IPS-15b (cell line): ENCODE data around the gene AK1.
"Not testable (repeated sequence)": the region's sequence is repeated elsewhere in the genome, so short reads cannot be mapped to it uniquely, and the experiment has no call there.

ENCODE experiments used
- H3K27me3 ChIP-seq: one replicate; pipeline ENCODE4 v1.6.1; 2013; ENCODE audit warnings: low read length; ENCODE audit not compliant: control insufficient read depth, insufficient read depth
- H3K36me3 ChIP-seq: one replicate; pipeline ENCODE4 v1.6.1; 2013; ENCODE audit warnings: low read length; ENCODE audit not compliant: control insufficient read depth, insufficient read depth
- H3K4me1 ChIP-seq: one replicate; pipeline ENCODE4 v1.6.1; 2013; ENCODE audit warnings: mild to moderate bottlenecking, low read length; ENCODE audit not compliant: control insufficient read depth, insufficient read depth
- H3K4me3 ChIP-seq: one replicate; pipeline ENCODE4 v1.5.1; 2013; ENCODE audit warnings: low read depth, low read length
- H3K9ac ChIP-seq: one replicate; pipeline ENCODE4 v1.6.1; 2013; ENCODE audit warnings: low read depth, mild to moderate bottlenecking, low read length
- H3K9me3 ChIP-seq: one replicate; pipeline ENCODE4 v1.6.1; 2013; ENCODE audit warnings: mild to moderate bottlenecking, low read length; ENCODE audit not compliant: control insufficient read depth, insufficient read depth

Gene AK1

DNA sequence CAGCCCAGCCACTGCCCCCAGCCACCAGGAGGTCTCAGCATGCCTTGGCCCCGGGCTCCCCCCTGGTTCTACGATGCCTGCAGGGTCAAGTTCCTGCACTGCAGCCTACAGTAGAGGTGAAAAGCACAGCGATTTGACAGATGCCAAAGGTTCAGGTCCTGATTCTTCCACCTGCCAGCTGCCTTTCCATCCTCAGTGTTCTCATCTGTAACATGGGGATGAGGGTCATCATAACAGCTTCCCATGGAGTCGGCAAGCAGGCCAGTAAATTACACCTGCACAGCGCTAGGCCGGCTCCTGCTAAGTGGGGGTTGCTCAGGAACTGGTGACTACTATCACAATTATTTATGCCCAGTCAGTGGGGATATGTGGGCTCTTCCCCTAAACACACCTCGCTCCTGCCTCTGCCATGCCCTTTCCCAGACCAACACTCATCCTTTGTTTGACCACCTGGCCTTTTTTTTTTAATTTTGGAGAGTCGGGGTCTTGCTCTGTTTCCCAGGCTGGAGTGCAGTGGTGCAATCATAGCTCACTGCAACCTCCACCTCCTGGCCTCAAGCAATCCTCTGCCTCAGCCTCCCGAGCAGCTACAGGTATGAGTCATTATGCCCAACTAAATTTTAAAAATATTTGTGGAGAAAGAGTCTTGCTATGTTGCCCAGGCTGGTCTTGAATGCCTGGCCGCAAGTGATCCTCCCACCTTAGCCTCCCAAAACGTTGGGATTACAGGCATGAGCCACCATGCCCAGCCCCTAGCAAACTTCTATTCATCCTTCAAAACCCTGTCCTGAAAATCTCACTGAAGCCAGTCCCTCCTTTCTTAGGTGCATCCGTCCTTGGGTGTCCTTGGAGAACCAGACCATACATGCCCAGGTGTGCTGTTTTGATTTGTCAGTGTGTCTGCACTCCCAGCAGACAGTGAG lies 29.4 kb downstream of the AK1 start:
- no peaks in the 10 kb centered on the region for H3K27me3 ChIP-seq
- no peak overlapping the region for H3K4me3 ChIP-seq
- peaks cover 7% of the 10 kb centered on the region for H3K9me3 ChIP-seq
- no peak overlapping the region for H3K9ac ChIP-seq
- no peaks in the 10 kb centered on the region for H3K4me1 ChIP-seq
- H3K36me3 ChIP-seq = no peaks in the 10 kb centered on the region

DNA sequence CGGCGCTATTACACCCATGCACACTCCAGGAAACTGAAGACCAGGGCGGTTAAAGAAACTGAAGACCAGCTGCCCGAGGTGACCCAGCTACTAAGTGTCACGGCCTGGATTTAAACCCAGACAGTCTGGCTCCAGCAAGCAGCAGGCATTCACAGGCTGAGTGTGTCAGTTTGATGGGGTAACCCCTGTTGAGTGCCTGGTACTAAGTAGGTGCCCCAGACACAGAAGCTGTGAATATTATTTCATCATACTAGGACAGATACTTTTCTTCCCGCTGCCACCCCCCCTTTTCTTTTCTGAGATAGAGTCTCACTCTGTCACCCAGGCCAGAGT lies 30.3 kb downstream of the AK1 start:
- H3K27me3 ChIP-seq = no peaks in the 10 kb centered on the region
- no peaks in the 10 kb centered on the region for H3K36me3 ChIP-seq
- H3K4me1 ChIP-seq = no peaks in the 10 kb centered on the region
- peaks cover 7% of the 10 kb centered on the region for H3K9me3 ChIP-seq
- H3K9ac ChIP-seq = no peak overlapping the region
- H3K4me3 ChIP-seq = no peak overlapping the region

DNA sequence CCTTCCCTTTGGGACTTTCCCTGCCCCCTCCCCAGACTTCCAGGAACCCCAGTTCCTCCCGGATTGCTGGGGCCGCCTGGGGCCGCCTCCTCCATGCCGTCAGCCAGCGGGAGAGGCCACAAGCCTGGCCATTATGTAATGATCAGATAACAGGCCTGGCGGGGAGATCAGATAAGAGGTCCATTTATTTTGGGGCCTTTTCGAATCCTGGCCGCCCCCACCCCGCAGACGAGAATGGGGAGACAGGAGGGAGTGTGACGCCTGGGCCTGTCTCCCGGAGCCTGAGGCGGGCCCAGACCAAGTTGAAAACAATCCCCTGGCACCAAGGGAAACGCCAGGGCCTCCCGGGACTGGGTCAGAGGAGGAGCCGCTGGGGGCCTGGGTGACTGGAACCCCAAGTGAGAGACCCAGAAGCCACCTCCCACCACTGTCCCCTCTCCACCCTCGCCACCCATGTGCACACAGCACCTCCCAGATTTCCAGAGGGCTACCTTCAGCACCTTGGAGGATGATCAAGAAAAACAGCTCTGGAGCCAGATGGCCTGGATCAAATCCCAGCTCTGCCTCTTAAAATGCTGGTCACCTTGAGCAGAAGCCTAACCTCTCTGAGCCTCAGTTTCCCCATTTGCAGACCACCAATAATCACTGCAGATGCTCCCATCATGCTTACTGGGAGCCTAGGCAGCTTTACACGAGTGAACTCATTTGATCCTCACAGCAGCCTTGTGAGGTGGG lies 30.9 kb downstream of the AK1 start:
- Histone ChIP-seq H3K9me3 (peaks cover 7% of the 10 kb centered on the region), H3K9ac (no peak overlapping the region), H3K4me3 (no peak overlapping the region), H3K36me3 (no peaks in the 10 kb centered on the region), H3K27me3 (no peaks in the 10 kb centered on the region), H3K4me1 (no peaks in the 10 kb centered on the region)

DNA sequence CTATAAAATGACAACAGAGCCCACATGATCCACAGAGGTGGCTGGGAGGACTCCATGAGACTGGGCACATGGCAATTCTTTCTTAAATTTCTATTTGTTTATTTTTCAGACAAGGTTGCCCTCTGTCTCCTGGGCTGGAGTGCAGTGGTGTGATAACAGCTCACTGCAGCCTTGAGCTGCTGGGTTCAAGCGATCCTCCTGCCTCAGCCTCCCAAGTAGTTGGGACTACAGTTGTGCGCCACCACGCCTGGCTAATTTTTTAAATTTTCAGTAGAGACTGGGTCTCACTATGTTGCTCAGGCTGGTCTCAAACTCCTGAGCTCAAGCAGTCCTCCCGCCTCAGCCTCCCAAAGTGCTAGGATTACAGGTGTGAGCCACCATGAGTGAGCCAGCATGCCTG lies 31.9 kb downstream of the AK1 start:
- not testable (repeated sequence) for H3K9ac ChIP-seq, H3K4me3 ChIP-seq, H3K36me3 ChIP-seq, H3K27me3 ChIP-seq, H3K9me3 ChIP-seq, H3K4me1 ChIP-seq

DNA sequence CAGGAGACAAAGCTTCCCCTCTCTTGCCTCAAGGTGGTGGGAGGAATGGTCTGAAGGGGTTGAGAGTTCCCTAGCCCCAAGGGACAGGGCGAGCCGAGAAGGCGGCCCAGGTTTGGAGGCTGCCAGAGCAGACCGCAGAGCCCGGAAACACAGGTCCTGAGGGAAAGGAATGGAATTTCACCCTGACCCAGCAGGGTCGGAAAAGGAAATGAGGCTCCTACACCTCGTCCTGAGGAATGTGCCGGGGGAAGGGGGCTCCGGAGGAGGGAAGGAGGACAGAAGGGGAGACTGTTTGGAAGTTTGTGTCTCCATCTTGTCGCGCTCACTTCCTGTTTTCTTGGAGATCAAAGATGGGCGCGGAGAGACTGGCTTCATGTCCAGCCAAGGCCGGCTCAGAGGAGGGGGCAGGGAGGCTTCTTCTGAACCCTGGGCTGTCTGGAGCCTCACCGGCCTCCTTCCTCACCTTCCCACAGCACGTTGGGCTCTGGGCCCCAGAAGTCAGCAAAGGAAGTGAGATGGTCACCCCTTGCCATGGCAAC lies 32.6 kb downstream of the AK1 start:
- H3K27me3 ChIP-seq = no peaks in the 10 kb centered on the region
- H3K4me1 ChIP-seq = no peaks in the 10 kb centered on the region
- H3K9ac ChIP-seq = no peak overlapping the region
- no peak overlapping the region for H3K4me3 ChIP-seq
- no peaks in the 10 kb centered on the region for H3K36me3 ChIP-seq
- H3K9me3 ChIP-seq = peaks cover 7% of the 10 kb centered on the region

DNA sequence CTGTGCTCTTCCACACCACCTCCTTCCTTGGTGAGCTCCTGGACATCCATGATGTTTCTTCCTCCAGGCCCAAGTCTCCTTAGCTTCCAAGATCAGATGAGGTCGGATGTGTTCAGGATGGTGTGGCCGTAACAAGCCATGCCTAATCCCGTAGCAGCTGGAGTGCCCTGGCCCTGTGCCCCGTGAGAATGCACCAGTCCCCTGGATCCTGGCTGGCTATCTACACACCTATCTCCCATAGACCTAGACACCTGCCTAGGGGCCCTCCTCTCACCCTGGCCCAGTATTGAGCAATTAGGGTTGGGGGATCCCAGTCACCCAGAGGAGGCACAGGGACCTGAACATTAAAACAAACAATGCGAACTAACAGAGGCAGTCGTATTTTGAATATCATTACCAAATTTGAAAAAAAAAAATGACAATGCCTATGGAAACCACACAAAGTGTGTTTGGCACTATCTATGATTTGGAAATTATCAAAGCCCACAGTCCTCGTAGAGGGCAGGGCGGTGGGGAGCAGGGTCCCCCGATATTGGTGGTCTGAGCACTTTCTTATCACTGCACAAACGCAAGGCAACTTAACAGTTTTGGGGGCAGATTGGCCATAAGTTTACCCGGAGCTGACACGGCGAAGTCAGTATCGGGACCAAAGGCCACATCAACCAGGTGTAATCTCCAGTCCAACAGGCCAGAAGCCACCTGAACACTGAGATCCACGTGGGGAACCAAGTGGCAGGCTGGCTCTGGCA lies 36.2 kb downstream of the AK1 start:
- Histone ChIP-seq H3K9me3 (no peaks in the 10 kb centered on the region), H3K9ac (no peak overlapping the region), H3K27me3 (no peaks in the 10 kb centered on the region), H3K36me3 (no peaks in the 10 kb centered on the region), H3K4me1 (no peaks in the 10 kb centered on the region), H3K4me3 (no peak overlapping the region)

DNA sequence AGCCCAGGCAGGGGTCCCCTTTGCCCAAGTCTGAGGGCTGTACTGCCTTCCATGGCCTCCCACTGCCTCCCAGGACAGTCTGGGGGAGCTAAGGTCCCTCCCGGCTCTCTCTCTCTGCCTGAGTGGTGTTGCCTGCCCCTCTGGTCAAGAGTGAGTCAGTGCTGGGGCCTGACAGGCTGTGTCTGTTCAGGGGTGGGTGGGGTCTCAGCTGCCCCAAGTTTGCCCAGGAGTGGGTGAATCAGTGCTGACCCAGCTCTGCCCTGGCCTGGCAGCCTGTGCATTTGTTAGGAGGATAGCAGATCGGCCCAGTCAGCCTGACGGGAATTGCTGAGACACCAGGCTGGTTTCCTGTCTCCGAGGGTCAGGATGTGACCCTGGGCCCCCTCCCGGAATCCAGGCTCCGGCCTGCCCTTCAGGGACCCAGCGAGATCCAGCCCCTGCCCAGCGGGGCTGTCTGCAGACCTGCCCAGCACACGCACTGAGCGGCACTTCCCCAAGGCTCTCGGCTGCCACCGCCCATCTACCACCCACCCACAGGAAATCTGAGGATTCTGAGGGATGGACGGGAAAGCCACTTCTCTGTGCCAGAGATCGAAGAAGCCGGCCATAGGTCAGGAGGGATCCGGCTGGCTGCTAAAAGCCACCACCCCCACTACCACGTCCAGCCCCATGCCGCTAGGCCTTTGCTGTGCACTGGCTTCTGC lies 38.9 kb downstream of the AK1 start:
- Histone ChIP-seq H3K4me1 (no peaks in the 10 kb centered on the region), H3K36me3 (no peaks in the 10 kb centered on the region), H3K4me3 (no peak overlapping the region), H3K9me3 (no peaks in the 10 kb centered on the region), H3K27me3 (no peaks in the 10 kb centered on the region), H3K9ac (no peak overlapping the region)

DNA sequence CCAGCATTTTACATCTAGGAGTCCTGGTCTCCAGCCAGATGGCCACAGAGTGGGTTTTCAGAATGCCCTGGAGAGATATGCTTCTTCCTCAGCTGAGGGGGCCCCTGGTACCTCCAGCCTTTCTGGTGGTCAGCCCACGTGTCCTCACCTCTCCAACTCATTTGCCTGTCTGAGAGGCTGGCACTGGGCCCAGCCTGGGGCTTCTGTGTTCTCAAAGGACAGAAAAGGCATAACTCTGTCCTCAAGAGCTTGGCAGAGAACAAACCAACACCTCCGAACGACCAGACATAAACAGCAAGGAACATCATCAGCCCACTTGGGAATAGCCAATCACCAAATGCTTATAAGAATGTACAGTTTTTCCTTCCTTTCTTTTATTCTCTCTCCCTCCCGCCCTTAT lies 40.1 kb downstream of the AK1 start:
- Histone ChIP-seq H3K9ac (no peak overlapping the region), H3K27me3 (no peaks in the 10 kb centered on the region), H3K36me3 (no peaks in the 10 kb centered on the region), H3K4me3 (no peak overlapping the region), H3K9me3 (no peaks in the 10 kb centered on the region), H3K4me1 (no peaks in the 10 kb centered on the region)

DNA sequence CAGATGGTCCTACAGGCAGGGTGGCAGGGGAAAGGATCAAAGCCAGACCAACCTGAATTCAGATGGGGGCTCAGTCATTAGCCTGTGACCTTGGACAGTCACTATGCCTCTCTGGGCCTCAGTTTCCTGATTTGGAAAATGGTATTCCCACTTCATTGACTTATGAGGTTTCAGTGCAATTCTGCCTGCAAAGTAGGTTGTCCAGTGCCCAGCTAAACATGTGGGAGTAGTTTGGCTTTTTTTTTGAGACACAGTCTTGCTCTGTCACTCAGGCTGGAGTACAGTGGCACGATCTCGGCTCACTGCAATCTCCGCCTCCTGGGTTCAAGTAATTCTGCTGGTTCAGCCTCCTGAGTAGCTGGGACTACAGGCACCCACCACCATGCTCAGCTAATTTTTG lies 40.9 kb downstream of the AK1 start:
- not testable (repeated sequence) for H3K27me3 ChIP-seq, H3K4me1 ChIP-seq, H3K9me3 ChIP-seq, H3K9ac ChIP-seq, H3K4me3 ChIP-seq, H3K36me3 ChIP-seq

DNA sequence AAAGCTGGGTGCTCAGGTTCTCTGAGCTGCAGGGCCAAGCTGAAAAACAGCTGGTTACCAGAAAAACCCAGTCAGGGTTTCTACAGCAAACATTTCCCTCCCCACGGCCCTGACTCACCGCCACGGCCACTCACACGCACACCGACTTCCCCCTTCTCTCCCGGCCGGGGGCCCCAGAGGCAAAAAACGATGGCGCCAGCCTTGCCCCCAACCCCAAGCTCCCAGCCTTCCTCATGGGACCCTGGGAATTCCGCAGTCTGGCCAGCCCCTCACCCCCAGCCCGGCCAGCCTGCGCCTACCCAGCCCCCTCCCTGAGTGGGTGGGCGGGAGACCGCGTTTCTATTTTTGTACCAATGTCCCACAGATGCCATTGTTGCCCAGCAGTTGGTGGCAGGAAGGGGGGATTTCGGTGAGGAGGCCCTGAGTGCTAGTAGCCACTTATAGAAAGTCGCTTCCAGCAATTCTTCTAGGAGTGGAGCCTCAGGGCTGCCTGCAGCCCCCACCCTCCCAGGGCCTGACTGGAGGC lies 41.4 kb downstream of the AK1 start:
- Histone ChIP-seq H3K9me3 (no peaks in the 10 kb centered on the region), H3K4me3 (no peak overlapping the region), H3K9ac (no peak overlapping the region), H3K36me3 (no peaks in the 10 kb centered on the region), H3K27me3 (no peaks in the 10 kb centered on the region), H3K4me1 (no peaks in the 10 kb centered on the region)

DNA sequence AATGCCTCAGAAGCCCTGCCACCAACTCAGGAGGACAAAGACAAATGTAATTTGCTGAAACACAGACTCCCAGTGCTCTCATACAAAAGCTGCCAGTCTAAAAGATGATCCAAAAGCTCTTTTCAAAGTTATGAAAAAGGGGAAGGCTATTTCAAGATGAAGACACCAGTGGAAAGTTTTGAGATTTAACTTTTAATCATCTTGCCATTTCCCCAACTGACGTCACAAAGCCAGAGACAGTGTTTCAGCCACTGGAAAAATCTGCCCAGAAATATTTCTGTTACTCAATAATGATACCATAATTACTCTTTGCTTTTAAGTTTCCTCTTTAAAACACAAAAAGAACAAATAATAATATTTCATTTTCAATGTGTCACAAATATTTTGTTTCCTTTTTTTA lies 43.9 kb downstream of the AK1 start:
- H3K4me1 ChIP-seq = peaks cover 2% of the 10 kb centered on the region
- no peaks in the 10 kb centered on the region for H3K36me3 ChIP-seq
- no peak overlapping the region for H3K9ac ChIP-seq
- H3K27me3 ChIP-seq = no peaks in the 10 kb centered on the region
- no peaks in the 10 kb centered on the region for H3K9me3 ChIP-seq
- no peak overlapping the region for H3K4me3 ChIP-seq
